ENCODE measurements around the gene NOTCH2.
"Not testable (repeated sequence)": the region's sequence is repeated elsewhere in the genome, so short reads cannot be mapped to it uniquely, and the experiment has no call there.

NOTCH2 gene

DNA sequence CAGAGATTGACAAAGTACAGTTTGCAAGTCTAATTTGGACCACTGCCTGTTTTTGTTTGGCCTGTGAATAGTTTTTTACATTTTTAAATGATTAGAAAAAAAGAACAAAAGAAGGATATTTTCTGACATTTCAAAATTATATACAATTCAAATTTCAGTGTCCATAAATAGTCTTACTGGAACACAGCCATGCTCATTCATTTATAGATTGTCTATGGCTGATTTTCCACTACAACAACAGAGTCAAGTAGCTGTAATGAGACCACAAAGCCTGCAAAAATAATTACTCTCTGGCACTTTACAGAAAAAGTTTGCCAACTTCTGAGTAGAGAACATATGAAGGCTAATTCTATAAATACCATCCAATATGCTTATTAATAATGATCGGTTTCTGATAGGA is 61.1 kb downstream of the NOTCH2 start:
- ATAC-seq (replicated peaks): not testable (repeated sequence)

GRCh38 chr1:120007850-120008249 is 61.6 kb downstream of the NOTCH2 start:
- H3K27ac Mint-ChIP-seq; H3K36me3 Mint-ChIP-seq (ENCODE audit: insufficient read depth); H3K4me1 Mint-ChIP-seq (ENCODE audit: low read depth in 2 of 2); ATAC-seq (replicated peaks); H3K9me3 Mint-ChIP-seq; DNase-seq; H3K4me3 Mint-ChIP-seq; H3K27me3 Mint-ChIP-seq: not testable (repeated sequence)

More for the DNA sequence above, 61.1 kb downstream of the NOTCH2 start:
- H3K27me3 Mint-ChIP-seq; H3K36me3 Mint-ChIP-seq (ENCODE audit: insufficient read depth); H3K4me3 Mint-ChIP-seq; H3K4me1 Mint-ChIP-seq (ENCODE audit: low read depth in 2 of 2); H3K27ac Mint-ChIP-seq; DNase-seq; H3K9me3 Mint-ChIP-seq: not testable (repeated sequence)

GRCh38 chr1:120001035-120001434 is 68.4 kb downstream of the NOTCH2 start:
- DNase-seq; H3K36me3 Mint-ChIP-seq (ENCODE audit: insufficient read depth); H3K4me3 Mint-ChIP-seq; ATAC-seq (replicated peaks); H3K4me1 Mint-ChIP-seq (ENCODE audit: low read depth in 2 of 2); H3K27ac Mint-ChIP-seq; H3K27me3 Mint-ChIP-seq; H3K9me3 Mint-ChIP-seq: not testable (repeated sequence)

- not testable (repeated sequence) for H3K27me3 Mint-ChIP-seq; H3K27ac Mint-ChIP-seq; H3K9me3 Mint-ChIP-seq; H3K4me3 Mint-ChIP-seq; H3K36me3 Mint-ChIP-seq (ENCODE audit: insufficient read depth); DNase-seq; ATAC-seq (replicated peaks); H3K4me1 Mint-ChIP-seq (ENCODE audit: low read depth in 2 of 2)
These were observed 72.6 kb downstream of the NOTCH2 start for GRCh38 chr1:119996731-119997312.

GRCh38 chr1:119995975-119996374 is 73.5 kb downstream of the NOTCH2 start:
- H3K4me3 Mint-ChIP-seq; ATAC-seq (replicated peaks); H3K27me3 Mint-ChIP-seq; DNase-seq; H3K9me3 Mint-ChIP-seq; H3K4me1 Mint-ChIP-seq (ENCODE audit: low read depth in 2 of 2); H3K27ac Mint-ChIP-seq; H3K36me3 Mint-ChIP-seq (ENCODE audit: insufficient read depth): not testable (repeated sequence)

DNA sequence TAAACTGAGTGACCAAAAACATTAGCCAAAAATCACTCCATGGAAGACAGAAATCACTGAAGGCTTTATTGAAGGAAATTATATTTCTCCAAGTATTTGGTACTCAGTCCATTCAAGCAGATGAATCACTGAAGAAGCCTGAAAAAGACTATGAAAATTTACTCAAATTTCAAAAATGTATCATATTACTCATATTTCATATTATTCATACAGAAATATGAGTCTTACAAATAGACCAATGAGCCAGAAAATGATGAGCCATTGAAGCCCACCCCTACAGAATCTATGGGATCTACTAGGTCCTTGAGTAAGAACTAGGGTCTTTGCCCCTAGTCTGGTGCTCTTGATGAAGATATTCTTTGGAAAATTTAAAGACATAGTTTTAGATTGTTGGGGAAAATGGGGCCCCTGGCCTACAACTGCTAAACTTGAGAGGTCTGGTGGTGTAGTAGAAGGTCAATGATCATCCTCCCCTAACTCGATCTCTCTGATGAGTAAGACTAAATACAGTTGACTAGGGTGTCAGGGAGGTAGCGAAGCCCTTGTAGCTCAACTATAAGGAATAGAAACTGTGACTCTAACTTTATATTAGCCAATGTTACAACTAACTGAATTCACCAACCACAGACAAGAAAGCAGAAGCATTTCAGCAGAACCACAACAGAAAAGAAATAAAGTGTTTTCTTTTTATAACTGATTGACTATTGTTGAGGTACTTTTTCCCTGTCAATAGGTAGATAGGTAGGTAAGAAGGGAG is 81.0 kb downstream of the NOTCH2 start:
- peaks cover 11% of the 10 kb centered on the region for H3K36me3 Mint-ChIP-seq (ENCODE audit: insufficient read depth)
- peak overlapping the region in 1 of 2 donors; percentile 19 for H3K4me3 Mint-ChIP-seq
- no peak for DNase-seq
- peak overlapping the region; percentile 33 to 47 for H3K27ac Mint-ChIP-seq
- no peaks in the 10 kb centered on the region for H3K9me3 Mint-ChIP-seq
- ATAC-seq (replicated peaks): peak; percentile 37
- H3K27me3 Mint-ChIP-seq: no peaks in the 10 kb centered on the region
- peaks cover 18 to 28% of the 10 kb centered on the region in 2 donors for H3K4me1 Mint-ChIP-seq (ENCODE audit: low read depth in 2 of 2)

DNA sequence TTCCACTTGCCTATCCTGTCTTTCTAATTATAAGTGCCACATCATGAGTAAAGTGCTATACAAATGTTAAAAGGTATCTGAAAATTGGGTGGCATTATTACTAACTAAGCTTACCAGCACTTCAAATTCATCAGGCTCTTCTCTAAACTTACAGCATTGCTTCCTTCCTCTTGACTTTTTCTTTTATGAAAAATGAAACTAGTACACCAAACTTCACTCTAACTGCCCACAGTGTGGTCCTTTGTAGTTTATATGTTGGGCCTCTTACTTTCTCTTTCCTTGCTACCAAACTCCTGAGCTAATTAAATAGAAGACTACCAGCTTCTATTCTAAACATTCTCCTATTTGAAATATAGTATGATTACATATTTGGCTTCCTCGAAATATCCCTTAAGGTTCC is 81.8 kb downstream of the NOTCH2 start:
- H3K9me3 Mint-ChIP-seq: no peaks in the 10 kb centered on the region
- peak overlapping the region in 1 of 2 donors; percentile 19 for H3K4me3 Mint-ChIP-seq
- H3K27ac Mint-ChIP-seq: peak overlapping the region; percentile 33 to 47
- DNase-seq: no peak
- peak; percentile 71 for ATAC-seq (replicated peaks)
- peaks cover 11% of the 10 kb centered on the region for H3K36me3 Mint-ChIP-seq (ENCODE audit: insufficient read depth)
- peaks cover 18 to 28% of the 10 kb centered on the region in 2 donors for H3K4me1 Mint-ChIP-seq (ENCODE audit: low read depth in 2 of 2)
- no peaks in the 10 kb centered on the region for H3K27me3 Mint-ChIP-seq

GRCh38 chr1:119987112-119987511 is 82.3 kb downstream of the NOTCH2 start:
- Mint-ChIP-seq H3K36me3 (ENCODE audit: insufficient read depth) (peaks cover 11% of the 10 kb centered on the region), H3K9me3 (no peaks in the 10 kb centered on the region), H3K4me3 (no peak overlapping the region), H3K27me3 (no peaks in the 10 kb centered on the region), H3K4me1 (ENCODE audit: low read depth in 2 of 2) (peaks cover 18 to 28% of the 10 kb centered on the region in 2 donors), H3K27ac (peak overlapping the region in 1 of 2 donors; percentile 33)
- DNase-seq: no peak
- peak; percentile 49 for ATAC-seq (replicated peaks)

DNA sequence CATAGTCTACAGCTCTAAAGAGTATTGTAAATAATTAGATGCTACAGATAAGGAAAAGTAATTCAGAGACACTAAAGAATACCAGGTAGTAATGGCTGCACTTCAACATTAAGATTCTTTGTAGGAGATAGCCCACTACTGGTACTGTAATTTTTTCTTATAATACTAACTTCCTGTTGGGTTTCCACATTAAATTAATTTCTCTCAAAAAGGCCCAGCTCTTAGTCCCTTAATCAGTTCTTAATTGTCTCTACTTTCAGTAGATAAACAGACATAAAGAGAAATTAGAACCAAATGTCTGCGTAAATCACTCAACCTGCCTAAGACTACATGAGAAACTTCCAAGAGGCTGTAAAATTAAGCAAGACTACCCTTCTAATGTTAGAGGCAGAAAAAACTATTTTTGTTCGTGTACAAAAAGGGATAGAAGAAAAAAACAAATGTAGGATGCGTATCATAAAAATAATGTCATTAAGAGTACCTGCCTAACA is 83.4 kb downstream of the NOTCH2 start:
- DNase-seq: no peak
- Mint-ChIP-seq H3K4me3 (no peak overlapping the region), H3K27me3 (no peaks in the 10 kb centered on the region), H3K36me3 (ENCODE audit: insufficient read depth) (peaks cover 11% of the 10 kb centered on the region), H3K9me3 (no peaks in the 10 kb centered on the region), H3K27ac (peak overlapping the region in 1 of 2 donors; percentile 49), H3K4me1 (ENCODE audit: low read depth in 2 of 2) (peaks cover 18 to 28% of the 10 kb centered on the region in 2 donors)
- no peak for ATAC-seq (replicated peaks)

DNA sequence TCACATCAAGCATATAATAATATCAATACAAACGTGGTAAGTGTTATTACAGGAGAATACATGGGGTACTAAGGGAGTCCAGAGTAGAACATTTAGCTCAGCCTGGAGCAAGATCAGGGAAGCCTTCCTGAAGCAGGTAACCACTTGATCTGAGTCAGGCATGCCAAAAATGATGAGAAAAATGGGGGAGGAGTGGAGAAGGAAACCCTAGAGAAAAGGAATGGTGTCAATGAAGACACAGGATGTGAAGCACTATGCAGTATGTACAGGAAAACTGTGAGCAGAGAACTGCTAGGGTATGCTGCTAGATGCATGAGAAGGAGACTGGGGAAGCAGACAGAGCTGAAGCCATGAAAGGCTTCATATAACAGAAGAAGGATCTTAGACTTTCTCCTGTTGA is 84.7 kb downstream of the NOTCH2 start:
- no peak for DNase-seq
- H3K27me3 Mint-ChIP-seq: no peaks in the 10 kb centered on the region
- no peaks in the 10 kb centered on the region for H3K9me3 Mint-ChIP-seq
- H3K4me3 Mint-ChIP-seq: no peak overlapping the region
- peak overlapping the region in 1 of 2 donors; percentile 75 for H3K27ac Mint-ChIP-seq
- H3K36me3 Mint-ChIP-seq (ENCODE audit: insufficient read depth): peaks cover 11% of the 10 kb centered on the region
- no peak for ATAC-seq (replicated peaks)
- H3K4me1 Mint-ChIP-seq (ENCODE audit: low read depth in 2 of 2): peaks cover 18 to 28% of the 10 kb centered on the region in 2 donors

DNA sequence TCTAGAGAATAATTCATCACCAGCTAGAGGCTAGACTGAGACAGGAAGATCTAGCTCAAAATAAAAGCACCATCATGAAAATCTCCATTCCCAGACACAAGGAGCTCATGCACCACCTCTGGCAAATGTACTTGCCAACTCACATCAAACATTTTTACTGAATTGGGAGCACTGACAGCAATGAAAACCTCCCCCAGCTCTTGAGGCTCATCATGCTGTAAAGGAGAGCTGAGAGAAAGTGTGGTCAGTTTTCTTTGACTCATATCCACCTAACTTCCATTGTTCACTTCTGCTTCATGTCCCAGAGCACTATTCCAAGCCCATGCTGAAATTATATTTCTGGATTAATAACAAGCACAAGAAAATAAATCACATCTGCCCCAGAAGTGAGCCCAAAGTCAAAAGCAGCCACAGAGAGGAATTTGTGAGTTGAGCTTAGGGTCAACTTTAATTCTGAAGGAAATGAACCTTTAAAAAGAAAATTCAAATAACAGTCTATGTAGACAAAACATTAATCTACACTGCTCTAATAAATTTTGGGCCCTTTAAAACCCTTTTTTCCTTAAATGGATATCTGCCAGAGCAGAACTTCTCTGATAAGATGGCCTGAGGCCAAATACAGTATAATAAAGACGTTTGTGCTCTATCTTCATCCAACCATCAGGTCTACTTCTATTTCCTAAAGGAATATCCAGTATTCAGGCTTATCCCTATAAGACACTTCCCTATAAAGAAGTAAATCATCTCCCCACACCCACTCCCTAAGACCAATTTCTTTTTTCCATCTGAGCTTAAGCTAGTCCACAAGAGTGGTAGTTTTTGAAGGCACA is 87.3 kb downstream of the NOTCH2 start:
- Mint-ChIP-seq H3K27ac (no peak overlapping the region), H3K4me3 (no peak overlapping the region), H3K36me3 (ENCODE audit: insufficient read depth) (peaks cover 11% of the 10 kb centered on the region), H3K4me1 (ENCODE audit: low read depth in 2 of 2) (peaks cover 12 to 19% of the 10 kb centered on the region in 2 donors), H3K27me3 (no peaks in the 10 kb centered on the region), H3K9me3 (no peaks in the 10 kb centered on the region)
- ATAC-seq (replicated peaks) (no peak), DNase-seq (no peak)

- no peak for ATAC-seq (replicated peaks)
- no peak for DNase-seq
- no peak overlapping the region for H3K27ac Mint-ChIP-seq
- peaks cover 5% of the 10 kb centered on the region for H3K36me3 Mint-ChIP-seq (ENCODE audit: insufficient read depth)
- peaks cover 6 to 24% of the 10 kb centered on the region in 2 donors for H3K4me1 Mint-ChIP-seq (ENCODE audit: low read depth in 2 of 2)
- no peaks in the 10 kb centered on the region for H3K9me3 Mint-ChIP-seq
- H3K27me3 Mint-ChIP-seq: no peaks in the 10 kb centered on the region
- H3K4me3 Mint-ChIP-seq: no peak overlapping the region
These were observed 88.0 kb downstream of the NOTCH2 start for GRCh38 chr1:119981496-119981895.

DNA sequence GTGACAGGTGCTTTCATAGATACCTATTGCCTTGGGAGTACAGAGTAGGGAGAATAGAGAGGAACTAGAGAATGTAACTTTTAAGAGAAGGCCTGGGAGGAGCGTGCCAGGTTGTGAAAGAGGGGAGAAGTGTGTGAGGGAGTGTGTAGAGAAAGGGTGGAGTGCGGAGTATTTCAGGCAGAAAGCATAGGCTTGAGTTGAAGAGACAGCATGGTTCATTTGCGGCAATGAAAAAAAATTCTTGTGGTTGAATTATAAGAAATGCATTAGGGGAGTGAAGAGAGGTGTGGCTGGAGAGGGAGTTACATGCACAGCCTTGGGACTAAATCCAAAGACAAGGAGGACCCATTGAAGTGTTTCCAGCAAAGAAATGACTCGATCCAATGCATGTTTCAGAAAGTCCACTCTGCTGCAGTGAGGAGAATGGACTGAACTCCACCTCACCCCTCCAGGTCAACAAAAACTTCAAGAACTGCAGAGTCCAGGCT is 91.4 kb downstream of the NOTCH2 start:
- Mint-ChIP-seq H3K4me3 (no peak overlapping the region), H3K36me3 (ENCODE audit: insufficient read depth) (no peaks in the 10 kb centered on the region), H3K4me1 (ENCODE audit: low read depth in 2 of 2) (peaks cover 9 to 15% of the 10 kb centered on the region in 2 donors), H3K27ac (no peak overlapping the region), H3K9me3 (no peaks in the 10 kb centered on the region), H3K27me3 (no peaks in the 10 kb centered on the region)
- no peak for ATAC-seq (replicated peaks)
- no peak for DNase-seq
